GM19468 (cell line): Measurements from ENCODE around the gene THOC6.

Experiments
- ATAC-seq: cut with Tn5 transposase; IDR thresholded peaks from one replicate; pipeline ENCODE4 v1.9.1; 2021; ENCODE audit warnings: mild to moderate bottlenecking, moderate library complexity, moderate number of reproducible peaks; ENCODE audit not compliant: unreplicated experiment; ENCODE audit errors: extremely low read depth

The THOC6 gene

GRCh38 chr16:3013998-3014690 lies 9.7 kb upstream of the THOC6 start:
- no peak for ATAC-seq

GRCh38 chr16:3014971-3015370 lies 8.9 kb upstream of the THOC6 start:
- no peak for ATAC-seq

GRCh38 chr16:3015865-3016521 lies 7.8 kb upstream of the THOC6 start:
- ATAC-seq: no peak

- ATAC-seq: no peak
Measured at GRCh38 chr16:3017344-3017743, 6.5 kb upstream of the THOC6 start.

- no peak for ATAC-seq
Measured at GRCh38 chr16:3017794-3018506, 5.9 kb upstream of the THOC6 start, which contains the start of gene CLDN6. Gene CLDN6, minus strand, starts transcription at chr16:3018183. Its CDS starts 2,162 bp downstream, at chr16:3016021.

GRCh38 chr16:3019594-3020246 lies 4.1 kb upstream of the THOC6 start:
- no peak for ATAC-seq

- no peak for ATAC-seq
Measured at GRCh38 chr16:3020247-3020603, 3.6 kb upstream of the THOC6 start, which contains the start of gene TNFRSF12A. Gene TNFRSF12A, plus strand, starts transcription at chr16:3020368. Its CDS starts 30 bp downstream, at chr16:3020398.

GRCh38 chr16:3020604-3021448 lies 3.0 kb upstream of the THOC6 start:
- ATAC-seq: no peak

- no peak for ATAC-seq
Measured at GRCh38 chr16:3021449-3022207, 2.2 kb upstream of the THOC6 start.

- no peak for ATAC-seq
Measured at GRCh38 chr16:3022208-3022683, 1.6 kb upstream of the THOC6 start.

- ATAC-seq: no peak
Measured at GRCh38 chr16:3022684-3023414, 986 bp upstream of the THOC6 start.

GRCh38 chr16:3023415-3023668 lies 493 bp upstream of the THOC6 start:
- no peak for ATAC-seq

- no peak for ATAC-seq
Measured at GRCh38 chr16:3025032-3026002, 1.5 kb downstream of the THOC6 start.

GRCh38 chr16:3026003-3026378 lies 2.2 kb downstream of the THOC6 start:
- ATAC-seq: no peak

- ATAC-seq: no peak
Measured at GRCh38 chr16:3026609-3027488, 3.0 kb downstream of the THOC6 start.

GRCh38 chr16:3027489-3027795 lies 3.6 kb downstream of the THOC6 start:
- no peak for ATAC-seq
